Measurements from ENCODE around the gene ATP6V1C2.

DNA sequence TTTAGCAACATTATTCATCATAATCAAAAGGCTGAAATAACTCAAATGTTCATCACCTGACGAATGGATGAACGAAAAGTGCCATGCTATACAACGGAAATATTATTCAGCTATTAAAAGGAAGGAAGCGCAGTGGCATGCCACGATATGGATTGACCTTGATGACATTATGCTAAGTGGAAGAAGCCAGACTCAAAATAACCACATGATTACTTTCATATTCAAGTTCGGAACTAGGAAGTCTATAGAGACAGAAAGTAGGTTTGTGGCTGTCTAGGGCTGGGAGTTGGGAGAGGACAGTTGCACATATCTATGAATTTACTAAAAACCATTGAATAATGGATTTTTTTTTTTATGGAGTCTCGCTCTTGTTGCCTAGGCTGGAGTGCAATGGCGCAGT, 104.6 kb downstream of the ATP6V1C2 start:
- TF ChIP-seq, protein P1, sequence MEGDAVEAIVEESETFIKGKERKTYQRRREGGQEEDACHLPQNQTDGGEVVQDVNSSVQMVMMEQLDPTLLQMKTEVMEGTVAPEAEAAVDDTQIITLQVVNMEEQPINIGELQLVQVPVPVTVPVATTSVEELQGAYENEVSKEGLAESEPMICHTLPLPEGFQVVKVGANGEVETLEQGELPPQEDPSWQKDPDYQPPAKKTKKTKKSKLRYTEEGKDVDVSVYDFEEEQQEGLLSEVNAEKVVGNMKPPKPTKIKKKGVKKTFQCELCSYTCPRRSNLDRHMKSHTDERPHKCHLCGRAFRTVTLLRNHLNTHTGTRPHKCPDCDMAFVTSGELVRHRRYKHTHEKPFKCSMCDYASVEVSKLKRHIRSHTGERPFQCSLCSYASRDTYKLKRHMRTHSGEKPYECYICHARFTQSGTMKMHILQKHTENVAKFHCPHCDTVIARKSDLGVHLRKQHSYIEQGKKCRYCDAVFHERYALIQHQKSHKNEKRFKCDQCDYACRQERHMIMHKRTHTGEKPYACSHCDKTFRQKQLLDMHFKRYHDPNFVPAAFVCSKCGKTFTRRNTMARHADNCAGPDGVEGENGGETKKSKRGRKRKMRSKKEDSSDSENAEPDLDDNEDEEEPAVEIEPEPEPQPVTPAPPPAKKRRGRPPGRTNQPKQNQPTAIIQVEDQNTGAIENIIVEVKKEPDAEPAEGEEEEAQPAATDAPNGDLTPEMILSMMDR (conservative IDR thresholded peaks at IDR 0.05) = no peak
- TF ChIP-seq ZFX (IDR thresholded peaks at IDR 0.05) = no peak
